Panc1 (cell line): ENCODE measurements around the gene KRT6A.
"Not testable (repeated sequence)": the region's sequence is repeated elsewhere in the genome, so short reads cannot be mapped to it uniquely, and the experiment has no call there.

Experiments
- POLR2AphosphoS5 ChIP-seq: IDR thresholded peaks from 2 replicates; pipeline ENCODE4 v1.6.1; 2012; ENCODE audit warnings: mild to moderate bottlenecking, low read depth, low read length, moderate library complexity
- SIN3A ChIP-seq: IDR thresholded peaks from 2 replicates; pipeline ENCODE4 v1.6.1; 2012; ENCODE audit warnings: low read depth, mild to moderate bottlenecking, low read length, moderate library complexity, borderline replicate concordance; ENCODE audit not compliant: insufficient read depth
- TF ChIP-seq, protein P1 (sequence below): fragments of 450-650 bp; IDR thresholded peaks from 2 replicates; pipeline ENCODE4 v1.5.1; 2017; ENCODE audit warnings: mild to moderate bottlenecking
- TF ChIP-seq, protein P2 (sequence below), 2 experiments: IDR thresholded peaks; 2 replicates each; pipeline ENCODE4 v1.6.1; 2011 to 2012; ENCODE audit warnings: low read depth in 2 of 2, control low read depth in 1 of 2, low read length in 1 of 2, mild to moderate bottlenecking in 1 of 2, moderate library complexity in 1 of 2; ENCODE audit not compliant: insufficient read depth in 1 of 2

DNA sequence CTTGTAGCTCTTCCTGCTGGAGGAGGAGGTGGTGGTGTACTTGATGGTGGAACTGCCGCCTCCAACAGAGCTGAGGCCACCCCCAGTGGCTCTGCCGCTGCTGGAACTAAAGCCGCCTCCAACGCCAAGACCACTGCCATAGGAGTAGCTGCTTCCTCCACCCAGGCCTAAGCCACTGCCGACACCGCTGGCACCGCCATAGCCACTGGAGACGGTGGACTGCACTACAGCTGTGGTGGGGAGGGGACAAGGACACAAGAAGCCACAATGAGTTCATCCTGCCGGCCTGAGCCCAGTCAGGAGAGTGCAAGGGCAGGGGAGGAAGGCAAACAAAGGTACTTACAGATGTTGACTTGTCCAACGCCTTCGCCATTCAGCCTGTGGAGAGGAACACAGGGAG, 45.9 kb downstream of the KRT6A start:
- TF ChIP-seq, protein P1, sequence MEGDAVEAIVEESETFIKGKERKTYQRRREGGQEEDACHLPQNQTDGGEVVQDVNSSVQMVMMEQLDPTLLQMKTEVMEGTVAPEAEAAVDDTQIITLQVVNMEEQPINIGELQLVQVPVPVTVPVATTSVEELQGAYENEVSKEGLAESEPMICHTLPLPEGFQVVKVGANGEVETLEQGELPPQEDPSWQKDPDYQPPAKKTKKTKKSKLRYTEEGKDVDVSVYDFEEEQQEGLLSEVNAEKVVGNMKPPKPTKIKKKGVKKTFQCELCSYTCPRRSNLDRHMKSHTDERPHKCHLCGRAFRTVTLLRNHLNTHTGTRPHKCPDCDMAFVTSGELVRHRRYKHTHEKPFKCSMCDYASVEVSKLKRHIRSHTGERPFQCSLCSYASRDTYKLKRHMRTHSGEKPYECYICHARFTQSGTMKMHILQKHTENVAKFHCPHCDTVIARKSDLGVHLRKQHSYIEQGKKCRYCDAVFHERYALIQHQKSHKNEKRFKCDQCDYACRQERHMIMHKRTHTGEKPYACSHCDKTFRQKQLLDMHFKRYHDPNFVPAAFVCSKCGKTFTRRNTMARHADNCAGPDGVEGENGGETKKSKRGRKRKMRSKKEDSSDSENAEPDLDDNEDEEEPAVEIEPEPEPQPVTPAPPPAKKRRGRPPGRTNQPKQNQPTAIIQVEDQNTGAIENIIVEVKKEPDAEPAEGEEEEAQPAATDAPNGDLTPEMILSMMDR = not testable (repeated sequence)
- TF ChIP-seq, protein P2, sequence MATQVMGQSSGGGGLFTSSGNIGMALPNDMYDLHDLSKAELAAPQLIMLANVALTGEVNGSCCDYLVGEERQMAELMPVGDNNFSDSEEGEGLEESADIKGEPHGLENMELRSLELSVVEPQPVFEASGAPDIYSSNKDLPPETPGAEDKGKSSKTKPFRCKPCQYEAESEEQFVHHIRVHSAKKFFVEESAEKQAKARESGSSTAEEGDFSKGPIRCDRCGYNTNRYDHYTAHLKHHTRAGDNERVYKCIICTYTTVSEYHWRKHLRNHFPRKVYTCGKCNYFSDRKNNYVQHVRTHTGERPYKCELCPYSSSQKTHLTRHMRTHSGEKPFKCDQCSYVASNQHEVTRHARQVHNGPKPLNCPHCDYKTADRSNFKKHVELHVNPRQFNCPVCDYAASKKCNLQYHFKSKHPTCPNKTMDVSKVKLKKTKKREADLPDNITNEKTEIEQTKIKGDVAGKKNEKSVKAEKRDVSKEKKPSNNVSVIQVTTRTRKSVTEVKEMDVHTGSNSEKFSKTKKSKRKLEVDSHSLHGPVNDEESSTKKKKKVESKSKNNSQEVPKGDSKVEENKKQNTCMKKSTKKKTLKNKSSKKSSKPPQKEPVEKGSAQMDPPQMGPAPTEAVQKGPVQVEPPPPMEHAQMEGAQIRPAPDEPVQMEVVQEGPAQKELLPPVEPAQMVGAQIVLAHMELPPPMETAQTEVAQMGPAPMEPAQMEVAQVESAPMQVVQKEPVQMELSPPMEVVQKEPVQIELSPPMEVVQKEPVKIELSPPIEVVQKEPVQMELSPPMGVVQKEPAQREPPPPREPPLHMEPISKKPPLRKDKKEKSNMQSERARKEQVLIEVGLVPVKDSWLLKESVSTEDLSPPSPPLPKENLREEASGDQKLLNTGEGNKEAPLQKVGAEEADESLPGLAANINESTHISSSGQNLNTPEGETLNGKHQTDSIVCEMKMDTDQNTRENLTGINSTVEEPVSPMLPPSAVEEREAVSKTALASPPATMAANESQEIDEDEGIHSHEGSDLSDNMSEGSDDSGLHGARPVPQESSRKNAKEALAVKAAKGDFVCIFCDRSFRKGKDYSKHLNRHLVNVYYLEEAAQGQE (IDR thresholded peaks at IDR 0.05; ENCODE audit: insufficient read depth in 1 of 2, low read depth in 2 of 2, low read length in 1 of 2) = not testable (repeated sequence)
- not testable (repeated sequence) for TF ChIP-seq POLR2AphosphoS5, SIN3A
